ENCODE results near the gene CD244. TPM values are rescaled to one million over a fixed set of nuclear protein-coding genes. Genes with fewer than 3 reads are reported as not detected.
A peak's percentile ranks its signal among the peaks of the same experiment; 100 is the strongest.

The CD244 gene
- total RNA-seq, 1 donor from 2014 or later = 0.27 TPM

GRCh38 chr1:160855181-160855981 is 7.3 kb downstream of the CD244 start:
- ATAC-seq (no peak), DNase-seq (no peak)
- intact Hi-C loops (cut with micrococcal nuclease) = no loop called here

DNA sequence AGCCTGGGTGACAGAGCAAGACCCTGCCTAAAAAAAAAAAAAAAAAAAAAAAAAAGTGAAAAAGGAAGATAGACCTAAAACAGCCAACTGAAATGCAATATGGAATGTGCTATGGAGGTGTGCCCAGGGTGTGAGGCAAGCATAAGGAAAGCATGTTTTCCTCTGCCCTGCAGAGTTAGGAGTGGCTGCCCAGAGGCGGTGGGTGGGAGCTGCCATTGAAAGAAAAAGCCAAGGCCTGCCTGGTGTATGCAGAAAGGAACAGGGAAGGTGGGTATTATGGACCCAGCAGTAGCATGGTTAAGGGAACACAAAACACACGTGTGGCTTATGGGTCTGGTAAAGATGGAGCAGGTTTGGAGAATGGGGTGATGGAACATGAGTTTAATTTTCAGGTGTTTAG is 8.9 kb downstream of the CD244 start:
- no peak for DNase-seq
- intact Hi-C loops (cut with micrococcal nuclease) = no loop called here

DNA sequence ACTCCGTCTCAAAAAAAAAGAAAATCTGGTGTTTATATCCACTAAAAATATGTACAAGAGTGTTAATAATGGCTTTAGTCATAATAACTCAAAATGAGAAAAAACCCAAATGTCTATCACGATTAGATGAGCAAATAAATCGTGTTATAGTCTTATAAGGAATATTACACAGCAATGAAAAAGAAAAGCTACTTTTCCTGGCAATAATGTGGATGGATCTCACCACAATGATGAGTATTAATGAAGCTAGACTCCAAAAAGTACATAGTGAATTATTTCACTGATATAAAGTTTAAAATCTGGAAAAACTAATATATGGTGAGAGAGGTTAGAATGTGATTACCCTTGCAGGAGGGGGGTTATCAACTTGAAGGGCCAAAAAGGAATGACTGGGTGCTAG is 9.7 kb downstream of the CD244 start:
- no peak for DNase-seq
- intact Hi-C loops (cut with micrococcal nuclease) = no loop called here
- ATAC-seq = no peak

More for the DNA sequence above, 8.9 kb downstream of the CD244 start:
- no peak for ATAC-seq

GRCh38 chr1:160850993-160851392 is 11.7 kb downstream of the CD244 start:
- intact Hi-C loops (cut with micrococcal nuclease) = no loop called here
- DNase-seq (no peak), ATAC-seq (no peak)

- ATAC-seq = no peak
- DNase-seq = no peak
- intact Hi-C loops (cut with micrococcal nuclease) = no loop called here
Measured at GRCh38 chr1:160850541-160850940, 12.1 kb downstream of the CD244 start.

DNA sequence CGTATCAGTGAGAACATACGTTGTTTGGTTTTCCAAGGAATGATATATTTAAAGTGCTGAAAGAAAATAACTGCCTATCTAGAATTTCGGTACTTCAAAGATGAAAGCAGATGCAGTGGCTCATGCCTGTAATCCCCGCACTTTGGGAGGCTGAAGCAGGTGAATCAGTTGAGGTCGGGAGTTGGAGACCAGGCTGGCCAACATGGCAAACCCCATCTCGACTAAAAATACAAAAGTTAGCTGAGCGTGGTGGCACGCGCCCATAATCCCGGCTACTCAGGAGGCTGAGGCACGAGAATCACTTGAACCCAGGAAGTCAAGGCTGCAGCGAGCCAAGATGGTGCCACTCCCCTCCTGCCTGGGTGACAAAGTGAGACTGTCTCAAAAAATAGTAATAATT is 16.4 kb downstream of the CD244 start:
- DNase-seq (no peak), ATAC-seq (no peak)
- intact Hi-C loops (cut with micrococcal nuclease) = no loop called here

DNA sequence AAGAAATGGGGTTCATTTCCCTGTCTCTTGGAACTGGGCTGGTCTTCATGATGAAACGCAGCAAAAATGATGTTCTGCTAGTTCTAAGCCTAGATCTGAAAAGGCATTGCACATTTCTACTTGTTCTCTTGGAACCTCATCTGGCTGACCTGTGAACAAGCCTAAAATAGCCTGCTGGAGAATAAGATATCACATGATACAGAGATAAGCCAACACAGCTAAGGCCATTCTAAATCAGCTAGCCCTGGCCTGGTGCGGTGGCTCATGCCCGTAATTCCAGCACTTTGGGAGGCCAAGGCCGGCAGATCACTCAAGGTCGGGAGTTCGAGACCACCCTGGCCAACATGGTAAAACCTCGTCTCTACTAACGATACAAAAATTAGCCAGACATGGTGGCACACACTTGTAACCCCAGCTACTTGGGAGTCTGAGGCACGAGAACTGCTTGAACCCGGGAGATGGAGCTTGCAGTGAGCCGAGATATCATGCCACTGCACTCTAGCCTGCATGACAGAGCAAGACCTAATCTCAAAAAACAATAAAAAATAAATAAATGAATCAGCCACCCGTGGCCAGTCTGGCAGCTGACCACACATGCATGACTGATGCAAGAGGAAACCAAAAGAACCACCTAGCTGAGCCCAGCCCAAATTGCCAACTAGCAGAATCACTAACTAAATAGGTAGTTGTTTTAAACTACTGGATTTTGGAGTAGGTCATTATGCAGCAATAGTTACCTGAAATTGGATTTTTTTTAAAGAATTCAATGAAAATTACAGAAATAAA is 18.0 kb downstream of the CD244 start:
- DNase-seq (no peak), ATAC-seq (no peak)
- intact Hi-C loops (cut with micrococcal nuclease) = no loop called here

DNA sequence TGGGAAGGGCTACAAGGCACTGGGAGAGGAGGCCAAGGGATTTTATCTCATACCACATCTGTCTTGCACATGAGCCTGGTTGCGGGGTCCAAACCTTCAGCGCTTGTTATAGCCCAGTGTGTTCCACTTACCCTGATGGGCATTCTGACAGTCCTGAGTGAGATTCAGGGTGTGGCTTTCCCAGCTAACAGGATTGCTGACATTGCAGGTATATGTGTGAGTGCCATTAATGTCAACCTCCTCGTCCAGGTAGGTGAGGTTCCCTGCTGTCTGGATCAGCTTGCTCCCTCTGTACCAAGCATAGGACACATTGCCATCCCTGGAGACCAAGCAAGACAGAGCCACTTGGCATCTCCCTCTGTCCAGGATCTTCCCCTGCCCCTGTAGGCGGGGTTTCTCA is 21.6 kb downstream of the CD244 start:
- DNase-seq (no peak), ATAC-seq (no peak)
- intact Hi-C loops (cut with micrococcal nuclease) = no loop called here

- ATAC-seq (no peak), DNase-seq (no peak)
- intact Hi-C loops (cut with micrococcal nuclease) = loop anchor here (10.0 kb wide), 1 partner anchor 115 kb away; the partner anchor contains the start of gene ITLN2
Measured at GRCh38 chr1:160839746-160840145, 22.9 kb downstream of the CD244 start.

- ATAC-seq (no peak), DNase-seq (no peak)
- intact Hi-C loops (cut with micrococcal nuclease) = loop anchor here (10.0 kb wide), 1 partner anchor 116 kb away; the partner anchor contains the start of gene ITLN2
Measured at GRCh38 chr1:160838888-160839287, 23.8 kb downstream of the CD244 start.

- DNase-seq (peak; percentile 46), ATAC-seq (peak; percentile 61)
- intact Hi-C loops (cut with micrococcal nuclease) = loop anchor here (10.0 kb wide), 1 partner anchor 117 kb away; the partner anchor contains the start of gene ITLN2
Measured at GRCh38 chr1:160837558-160838205, 25.0 kb downstream of the CD244 start.

DNA sequence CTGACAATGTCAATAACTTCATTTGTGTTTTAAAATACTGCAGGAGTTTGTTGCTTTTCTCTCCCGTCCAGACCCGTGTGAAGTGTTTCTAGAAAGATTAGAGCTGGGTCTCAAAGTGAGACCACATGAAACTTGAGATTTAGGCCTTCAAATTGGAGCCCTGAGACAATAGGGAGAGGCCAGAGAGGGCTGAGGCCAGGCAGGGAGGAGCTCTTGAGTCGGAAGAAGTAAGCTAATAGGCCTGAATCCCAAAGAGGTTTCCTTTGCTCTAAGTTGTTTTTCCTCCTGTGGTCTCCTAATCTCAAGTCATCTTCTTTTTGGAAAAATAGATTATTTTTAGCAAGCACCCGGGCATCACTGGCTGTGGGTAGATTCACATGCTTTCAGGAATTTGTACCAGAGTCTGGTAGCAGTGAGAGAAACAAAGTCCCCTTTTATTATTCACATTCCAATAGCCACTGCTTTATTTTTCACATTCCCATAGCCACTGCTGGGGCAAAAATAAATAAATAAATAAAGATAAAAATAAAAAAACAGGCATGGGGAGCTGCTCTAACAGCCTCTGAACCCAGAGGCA is 25.6 kb downstream of the CD244 start:
- ATAC-seq (no peak), DNase-seq (no peak)
- intact Hi-C loops (cut with micrococcal nuclease) = loop anchor here (10.0 kb wide), 1 partner anchor 118 kb away; the partner anchor contains the start of gene ITLN2

- DNase-seq (no peak), ATAC-seq (no peak)
- intact Hi-C loops (cut with micrococcal nuclease) = loop anchor here (10.0 kb wide), 1 partner anchor 118 kb away; the partner anchor contains the start of gene ITLN2
Measured at GRCh38 chr1:160836561-160836960, 26.1 kb downstream of the CD244 start.

- intact Hi-C loops (cut with micrococcal nuclease) = loop anchor here (10.0 kb wide), 1 partner anchor 119 kb away; the partner anchor contains the start of gene ITLN2
- ATAC-seq (no peak), DNase-seq (no peak)
Measured at GRCh38 chr1:160835751-160836150, 26.9 kb downstream of the CD244 start.

GRCh38 chr1:160834945-160835565 is 27.6 kb downstream of the CD244 start:
- intact Hi-C loops (cut with micrococcal nuclease) = loop anchor here (10.0 kb wide), 1 partner anchor 120 kb away; the partner anchor contains the start of gene ITLN2

GRCh38 chr1:160830321-160831153 is 32.1 kb downstream of the CD244 start:
- ATAC-seq (peak; percentile 33), DNase-seq (peak; percentile 67)
- intact Hi-C loops (cut with micrococcal nuclease) = loop anchor here (10.0 kb wide), 1 partner anchor 124 kb away; the partner anchor contains the start of gene ITLN2

More at GRCh38 chr1:160834945-160835565, 27.6 kb downstream of the CD244 start:
- ATAC-seq (no peak), DNase-seq (no peak)

GRCh38 chr1:160829766-160830165 is 32.9 kb downstream of the CD244 start:
- DNase-seq = no peak
- intact Hi-C loops (cut with micrococcal nuclease) = loop anchor here (10.0 kb wide), 1 partner anchor 125 kb away; the partner anchor contains the start of gene ITLN2
- ATAC-seq = no peak

GRCh38 chr1:160827418-160827817 is 35.3 kb downstream of the CD244 start:
- ATAC-seq = no peak
- DNase-seq = no peak
- intact Hi-C loops (cut with micrococcal nuclease) = no loop called here
